RWPE1 (cell line): ENCODE measurements around the gene SPTBN1.

ENCODE experiments used
- CTCF ChIA-PET: fragments of 350-600 bp; sonication (Branson Sonifier 250); formaldehyde crosslinking; extraction: SDS; loops from one replicate; lab custom pipeline; 2021; lab: Yijun Ruan, JAX
- POLR2A ChIA-PET: fragments of 400-600 bp; formaldehyde crosslinking; extraction: SDS; loops from one replicate; lab custom pipeline; 2020; ENCODE audit warnings: antibody characterized with exemption; ENCODE audit not compliant: low non-redundant PET; lab: Yijun Ruan, JAX
- DNase-seq: peaks from one replicate; pipeline ENCODE4 v3.0.0; 2012; ENCODE audit warnings: low spot score
- H3K27ac ChIP-seq: fragments of 450-650 bp; 2 replicates; pipeline ENCODE4 v1.5.1; 2017
- TF ChIP-seq, protein P1 (sequence below): fragments of 450-650 bp; conservative IDR thresholded peaks from 2 replicates; pipeline ENCODE4 v1.5.1; 2017; ENCODE audit warnings: low read depth, mild to moderate bottlenecking

Gene SPTBN1

GRCh38 chr2:54536720-54537119, 80.6 kb downstream of the SPTBN1 start:
- H3K27ac ChIP-seq: no peak overlapping the region
- TF ChIP-seq, protein P1, sequence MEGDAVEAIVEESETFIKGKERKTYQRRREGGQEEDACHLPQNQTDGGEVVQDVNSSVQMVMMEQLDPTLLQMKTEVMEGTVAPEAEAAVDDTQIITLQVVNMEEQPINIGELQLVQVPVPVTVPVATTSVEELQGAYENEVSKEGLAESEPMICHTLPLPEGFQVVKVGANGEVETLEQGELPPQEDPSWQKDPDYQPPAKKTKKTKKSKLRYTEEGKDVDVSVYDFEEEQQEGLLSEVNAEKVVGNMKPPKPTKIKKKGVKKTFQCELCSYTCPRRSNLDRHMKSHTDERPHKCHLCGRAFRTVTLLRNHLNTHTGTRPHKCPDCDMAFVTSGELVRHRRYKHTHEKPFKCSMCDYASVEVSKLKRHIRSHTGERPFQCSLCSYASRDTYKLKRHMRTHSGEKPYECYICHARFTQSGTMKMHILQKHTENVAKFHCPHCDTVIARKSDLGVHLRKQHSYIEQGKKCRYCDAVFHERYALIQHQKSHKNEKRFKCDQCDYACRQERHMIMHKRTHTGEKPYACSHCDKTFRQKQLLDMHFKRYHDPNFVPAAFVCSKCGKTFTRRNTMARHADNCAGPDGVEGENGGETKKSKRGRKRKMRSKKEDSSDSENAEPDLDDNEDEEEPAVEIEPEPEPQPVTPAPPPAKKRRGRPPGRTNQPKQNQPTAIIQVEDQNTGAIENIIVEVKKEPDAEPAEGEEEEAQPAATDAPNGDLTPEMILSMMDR: no peak
- ChIA-PET POLR2A (interaction anchor here (0.5 kb wide), 1 partner anchor 39 kb away, joined by 3 read pairs; no protein-coding TSS in a partner anchor), CTCF (no interaction called here)
- DNase-seq: no peak

DNA sequence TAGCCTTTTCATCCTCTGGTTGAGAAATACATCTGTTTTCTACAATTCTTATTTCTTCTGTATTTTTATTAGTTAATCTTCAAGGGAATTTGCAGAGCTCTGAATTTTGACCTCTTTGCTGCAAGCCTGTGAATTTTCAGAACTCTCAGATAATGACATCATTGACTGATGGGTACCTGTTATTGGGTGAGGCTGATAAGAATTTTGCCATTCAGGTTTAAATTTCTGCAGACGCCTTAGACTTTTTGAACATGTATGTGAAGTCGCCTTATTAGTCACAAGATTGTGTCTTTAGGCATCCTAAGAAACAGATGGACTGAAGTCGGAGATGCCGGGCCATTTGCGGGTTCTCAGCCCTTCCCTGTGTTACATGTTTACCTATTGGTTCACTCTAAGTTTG, 82.4 kb downstream of the SPTBN1 start:
- ChIA-PET CTCF (interaction anchor here (0.6 kb wide), 1 partner anchor 52 kb away, joined by 8 read pairs; no protein-coding TSS in a partner anchor), POLR2A (no interaction called here)
- H3K27ac ChIP-seq: no peak overlapping the region
- TF ChIP-seq, protein P1: no peak
- no peak for DNase-seq

DNA sequence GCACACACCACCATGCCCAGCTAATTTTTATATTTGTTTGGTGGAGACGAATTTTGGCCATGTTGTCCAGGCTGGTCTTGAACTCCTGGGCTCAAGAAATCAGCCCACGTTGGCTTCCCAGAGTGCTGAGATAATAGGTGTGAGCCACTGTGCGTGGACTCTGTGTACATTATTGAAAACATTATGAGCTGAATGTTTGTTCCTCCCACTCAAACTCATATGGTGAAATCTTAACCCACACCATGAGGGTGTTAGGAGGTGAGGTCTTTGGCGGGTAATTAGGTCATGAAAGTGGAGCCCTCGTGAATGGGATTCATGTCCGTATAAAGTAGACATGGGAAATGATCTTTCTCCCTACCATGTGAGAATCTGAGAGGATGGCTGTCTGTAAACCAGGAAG, 83.6 kb downstream of the SPTBN1 start:
- ChIA-PET CTCF (no interaction called here), POLR2A (no interaction called here)
- DNase-seq: no peak
- no peak overlapping the region for H3K27ac ChIP-seq
- TF ChIP-seq, protein P1: no peak

GRCh38 chr2:54540194-54540593, 84.1 kb downstream of the SPTBN1 start:
- POLR2A ChIA-PET: no interaction called here
- DNase-seq: no peak
- H3K27ac ChIP-seq: no peak overlapping the region
- TF ChIP-seq, protein P1: no peak
- CTCF ChIA-PET: interaction anchor here (1.5 kb wide), 1 partner anchor 10 kb away, joined by 4 read pairs; no protein-coding TSS in a partner anchor

DNA sequence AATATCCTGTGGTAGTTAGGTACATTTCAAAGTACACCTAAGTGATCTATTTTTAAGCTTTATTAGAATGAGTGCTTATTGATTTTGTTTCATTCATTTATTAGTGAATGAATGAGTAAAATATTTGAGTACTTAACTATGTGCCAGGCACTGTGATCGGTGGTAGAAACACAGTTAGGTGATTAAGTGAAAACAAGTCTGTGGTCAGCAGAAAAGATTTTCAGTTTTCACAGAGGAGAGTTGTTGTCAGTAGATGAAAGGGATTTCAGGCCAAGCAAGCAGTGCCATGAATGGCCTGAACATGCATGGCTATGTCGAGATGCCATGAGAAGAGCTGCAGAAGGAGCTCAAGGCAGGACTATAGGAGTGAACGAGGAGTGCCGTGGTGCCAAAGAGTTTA, 85.9 kb downstream of the SPTBN1 start:
- DNase-seq: no peak
- ChIA-PET POLR2A (no interaction called here), CTCF (no interaction called here)
- no peak overlapping the region for H3K27ac ChIP-seq
- TF ChIP-seq, protein P1: no peak

DNA sequence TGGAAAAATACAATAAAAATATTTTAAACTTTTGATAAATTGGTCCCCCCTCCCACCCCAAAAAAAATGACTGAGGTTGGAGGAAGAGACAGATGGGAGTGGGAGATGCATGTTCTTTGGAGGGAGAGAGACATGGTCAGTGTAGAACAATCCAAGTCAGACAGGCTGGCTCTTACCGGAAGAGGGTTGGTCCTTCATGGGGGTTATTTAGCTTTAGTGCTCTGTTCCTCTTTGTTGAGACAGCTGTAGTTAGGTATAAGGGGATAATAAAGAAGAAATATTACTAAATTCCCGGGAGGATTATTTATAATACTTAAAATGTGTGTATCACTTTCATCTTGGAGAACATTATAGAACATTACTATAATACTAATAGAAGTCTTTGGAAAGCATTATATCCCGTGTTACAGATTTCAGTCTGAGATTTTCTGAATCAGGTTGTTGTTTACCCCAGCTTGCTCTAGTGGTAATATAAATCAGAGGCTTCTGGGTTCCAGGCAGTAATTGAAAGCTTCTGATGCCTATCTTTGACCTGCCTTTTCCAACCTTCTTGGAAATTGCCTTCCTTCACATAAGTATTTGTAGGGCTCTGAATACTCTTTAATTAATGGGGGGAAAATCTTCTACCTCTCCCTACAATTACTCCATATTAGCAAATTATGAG, 87.7 kb downstream of the SPTBN1 start:
- POLR2A ChIA-PET: no interaction called here
- TF ChIP-seq, protein P1: no peak
- CTCF ChIA-PET: no interaction called here
- no peak for DNase-seq
- no peak overlapping the region for H3K27ac ChIP-seq
